SK-N-SH (cell line): ENCODE measurements around the gene UBE2K. TPM values are rescaled to one million over a fixed set of nuclear protein-coding genes. Genes with fewer than 3 reads are reported as not detected.
"Not testable (repeated sequence)": the region's sequence is repeated elsewhere in the genome, so short reads cannot be mapped to it uniquely, and the experiment has no call there.

ENCODE experiments used
- CTCF ChIA-PET: fragments of 300-600, 350-600 bp; formaldehyde crosslinking; extraction: SDS; loops from one replicate; lab custom pipeline; 2021; lab: Yijun Ruan, JAX
- POLR2A ChIA-PET: fragments of 350-600 bp; sonication (Branson Sonifier 250); formaldehyde crosslinking; extraction: SDS; loops from one replicate; lab custom pipeline; 2020; ENCODE audit warnings: antibody characterized with exemption, inconsistent platforms; lab: Yijun Ruan, JAX
- DNase-seq: peaks from one replicate; pipeline ENCODE4 v3.0.0; 2012
- H2AFZ ChIP-seq: fragments of 200-600 bp; sonication (generic); 2 replicates; pipeline ENCODE4 v1.8.1; 2016; ENCODE audit warnings: antibody characterized with exemption, mild to moderate bottlenecking, low read depth
- H3F3A ChIP-seq: fragments of 200-600 bp; sonication (generic); replicated peaks from 2 replicates; pipeline ENCODE3; 2016; ENCODE audit warnings: antibody characterized with exemption, mild to moderate bottlenecking; ENCODE audit not compliant: insufficient read depth
- H3K27ac ChIP-seq, 2 experiments: fragments of 200-500 bp in 1 of 2; fragments of 200-600 bp in 1 of 2; sonication (Bioruptor generic) in 1 of 2; sonication (generic), shearing (Covaris generic) in 1 of 2; 2 replicates each; pipeline versions ENCODE4 v1.5.1 to v1.6.1; 2014 to 2016; ENCODE audit warnings: low read depth in 2 of 2, inconsistent platforms in 1 of 2, low read length in 1 of 2, mild to moderate bottlenecking in 1 of 2, mixed read lengths in 1 of 2
- H3K27me3 ChIP-seq: fragments of 200-600 bp; sonication (generic), shearing (Covaris generic); 2 replicates; pipeline ENCODE4 v1.6.1; 2016; ENCODE audit warnings: mixed run types; ENCODE audit not compliant: insufficient read depth
- H3K36me3 ChIP-seq, 2 experiments: fragments of 200-500 bp in 1 of 2; fragments of 200-600 bp in 1 of 2; sonication (Bioruptor generic) in 1 of 2; sonication (generic) in 1 of 2; replicated peaks in 1 of 2; 2 replicates each; pipeline versions ENCODE3 to v1.5.1; 2014 to 2016; ENCODE audit warnings: low read length in 1 of 2, mild to moderate bottlenecking in 1 of 2; ENCODE audit not compliant: insufficient read depth in 2 of 2, control insufficient read depth in 1 of 2
- H3K4me1 ChIP-seq, 2 experiments: fragments of 200-500 bp in 1 of 2; fragments of 200-600 bp in 1 of 2; sonication (Bioruptor generic) in 1 of 2; sonication (generic), shearing (Covaris generic) in 1 of 2; 2 replicates each; pipeline versions ENCODE4 v1.5.1 to v1.6.1; 2014 to 2016; ENCODE audit warnings: low read depth in 1 of 2, low read length in 1 of 2, mixed run types in 1 of 2; ENCODE audit not compliant: insufficient read depth in 2 of 2, control insufficient read depth in 1 of 2
- H3K4me2 ChIP-seq: fragments of 200-600 bp; sonication (generic), shearing (Covaris generic); 2 replicates; pipeline ENCODE4 v1.6.1; 2017; ENCODE audit warnings: mixed run types
- H3K4me3 ChIP-seq, 2 experiments: fragments of 200-500 bp in 1 of 2; fragments of 200-600 bp in 1 of 2; sonication (Bioruptor generic) in 1 of 2; sonication (generic), shearing (Covaris generic) in 1 of 2; 2 replicates each; pipeline versions ENCODE4 v1.5.1 to v1.8.1; 2014 to 2016; ENCODE audit warnings: low read depth in 2 of 2, inconsistent platforms in 1 of 2, low read length in 1 of 2, mild to moderate bottlenecking in 1 of 2, mixed read lengths in 1 of 2, moderate library complexity in 1 of 2
- H3K79me2 ChIP-seq: fragments of 200-600 bp; sonication (generic); 2 replicates; pipeline ENCODE4 v1.8.1; 2017; ENCODE audit warnings: mild to moderate bottlenecking; ENCODE audit not compliant: insufficient read depth
- H3K9ac ChIP-seq: fragments of 200-600 bp; sonication (generic); 2 replicates; pipeline ENCODE4 v1.6.1; 2017; ENCODE audit warnings: mixed run types
- H3K9me2 ChIP-seq: fragments of 200-600 bp; sonication (generic); 2 replicates; pipeline ENCODE4 v1.6.1; 2017; ENCODE audit warnings: mixed run types
- H3K9me3 ChIP-seq: fragments of 200-600 bp; sonication (generic); 2 replicates; pipeline ENCODE4 v1.6.1; 2017; ENCODE audit warnings: mixed run types, mild to moderate bottlenecking, moderate library complexity
- H4K20me1 ChIP-seq: fragments of 200-600 bp; sonication (generic); 2 replicates; pipeline ENCODE4 v1.6.1; 2017; ENCODE audit warnings: mild to moderate bottlenecking, mixed run types; ENCODE audit not compliant: insufficient read depth
- CHD2 ChIP-seq: fragments of 150-350 bp; IDR thresholded peaks from 2 replicates; pipeline ENCODE4 v1.6.1; 2018; ENCODE audit warnings: low read length; ENCODE audit not compliant: partially characterized antibody
- ELF1 ChIP-seq: IDR thresholded peaks from 2 replicates; pipeline ENCODE4 v1.4.0; 2012
- GABPA ChIP-seq: IDR thresholded peaks from 2 replicates; pipeline ENCODE4 v1.4.0; 2012; ENCODE audit warnings: low read depth, mild to moderate bottlenecking
- YY1 ChIP-seq: IDR thresholded peaks from 2 replicates; pipeline ENCODE4 v1.4.0; 2012; ENCODE audit warnings: low read depth, mild to moderate bottlenecking
- WGBS: methylation state at CpG from one replicate; pipeline ENCODE4 v1.1.6; 2017; ENCODE audit warnings: low lambda C conversion rate; 5-methylcytosine and 5-hydroxymethylcytosine counted together
- polyA plus RNA-seq, 3 experiments: library from polyadenylated mRNA; depleted of rRNA; stranded (reverse); fragments of >200 nt; gene quantifications; 2 replicates each; pipeline ENCODE4 v1.2.3, GENCODE V29; 2012
- TF ChIP-seq, protein P1 (sequence below): IDR thresholded peaks from 2 replicates; pipeline ENCODE4 v1.6.1; 2012; ENCODE audit warnings: mild to moderate bottlenecking, low read depth, low read length, moderate library complexity

The UBE2K gene
- polyA plus RNA-seq, 1 of the 3 experiments (the other 2 are of a cell fraction): 102 TPM

DNA sequence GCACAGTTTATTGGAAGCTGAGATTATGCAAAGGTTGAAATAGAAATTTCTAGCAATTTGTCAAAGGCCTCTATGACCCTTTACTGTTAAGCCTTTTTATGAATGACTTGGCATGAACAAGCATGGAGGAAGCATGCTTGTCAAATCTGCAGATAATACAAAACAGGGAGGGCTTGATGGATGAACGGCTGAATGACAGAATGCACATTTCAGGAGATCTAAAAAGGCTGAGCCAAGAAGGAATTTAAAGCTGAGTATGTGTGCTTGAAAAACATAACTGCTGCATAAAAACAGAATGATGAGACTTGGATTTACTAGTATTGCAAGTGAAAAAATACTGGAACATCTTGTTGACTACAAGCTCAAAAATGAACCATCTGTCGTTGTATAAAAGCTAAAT lies 29.0 kb upstream of the UBE2K start:
- WGBS: 60% methylated on average over 2 of the region's 2 CpGs
- no peaks in the 10 kb centered on the region for H3K79me2 ChIP-seq
- H3K9me3 ChIP-seq: no peaks in the 10 kb centered on the region
- no peak overlapping the region for H3K4me3 ChIP-seq
- H3K9me2 ChIP-seq: no peaks in the 10 kb centered on the region
- H3K4me1 ChIP-seq: peaks cover 0 to 5% of the 10 kb centered on the region in 2 experiments; a peak in 1 of 4 replicates
- no peak for DNase-seq
- no peaks in the 10 kb centered on the region for H3K27me3 ChIP-seq
- TF ChIP-seq YY1 (no peak), CHD2 (no peak), ELF1 (no peak), GABPA (no peak)
- TF ChIP-seq, protein P1, sequence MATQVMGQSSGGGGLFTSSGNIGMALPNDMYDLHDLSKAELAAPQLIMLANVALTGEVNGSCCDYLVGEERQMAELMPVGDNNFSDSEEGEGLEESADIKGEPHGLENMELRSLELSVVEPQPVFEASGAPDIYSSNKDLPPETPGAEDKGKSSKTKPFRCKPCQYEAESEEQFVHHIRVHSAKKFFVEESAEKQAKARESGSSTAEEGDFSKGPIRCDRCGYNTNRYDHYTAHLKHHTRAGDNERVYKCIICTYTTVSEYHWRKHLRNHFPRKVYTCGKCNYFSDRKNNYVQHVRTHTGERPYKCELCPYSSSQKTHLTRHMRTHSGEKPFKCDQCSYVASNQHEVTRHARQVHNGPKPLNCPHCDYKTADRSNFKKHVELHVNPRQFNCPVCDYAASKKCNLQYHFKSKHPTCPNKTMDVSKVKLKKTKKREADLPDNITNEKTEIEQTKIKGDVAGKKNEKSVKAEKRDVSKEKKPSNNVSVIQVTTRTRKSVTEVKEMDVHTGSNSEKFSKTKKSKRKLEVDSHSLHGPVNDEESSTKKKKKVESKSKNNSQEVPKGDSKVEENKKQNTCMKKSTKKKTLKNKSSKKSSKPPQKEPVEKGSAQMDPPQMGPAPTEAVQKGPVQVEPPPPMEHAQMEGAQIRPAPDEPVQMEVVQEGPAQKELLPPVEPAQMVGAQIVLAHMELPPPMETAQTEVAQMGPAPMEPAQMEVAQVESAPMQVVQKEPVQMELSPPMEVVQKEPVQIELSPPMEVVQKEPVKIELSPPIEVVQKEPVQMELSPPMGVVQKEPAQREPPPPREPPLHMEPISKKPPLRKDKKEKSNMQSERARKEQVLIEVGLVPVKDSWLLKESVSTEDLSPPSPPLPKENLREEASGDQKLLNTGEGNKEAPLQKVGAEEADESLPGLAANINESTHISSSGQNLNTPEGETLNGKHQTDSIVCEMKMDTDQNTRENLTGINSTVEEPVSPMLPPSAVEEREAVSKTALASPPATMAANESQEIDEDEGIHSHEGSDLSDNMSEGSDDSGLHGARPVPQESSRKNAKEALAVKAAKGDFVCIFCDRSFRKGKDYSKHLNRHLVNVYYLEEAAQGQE: no peak
- TF ChIP-seq, all 33 proteins: peak for 0
- H3K27ac ChIP-seq: no peak overlapping the region
- no peak overlapping the region for H2AFZ ChIP-seq
- POLR2A ChIA-PET: no interaction called here
- no peaks in the 10 kb centered on the region for H3K36me3 ChIP-seq
- peaks cover 10% of the 10 kb centered on the region for H3F3A ChIP-seq
- CTCF ChIA-PET: interaction anchor here (0.7 to 1.3 kb wide), 2 partner anchors 199 to 490 kb away, joined by 3 read pairs; no protein-coding TSS in a partner anchor
- H4K20me1 ChIP-seq: no peaks in the 10 kb centered on the region
- H3K9ac ChIP-seq: no peak overlapping the region
- no peak overlapping the region for H3K4me2 ChIP-seq

DNA sequence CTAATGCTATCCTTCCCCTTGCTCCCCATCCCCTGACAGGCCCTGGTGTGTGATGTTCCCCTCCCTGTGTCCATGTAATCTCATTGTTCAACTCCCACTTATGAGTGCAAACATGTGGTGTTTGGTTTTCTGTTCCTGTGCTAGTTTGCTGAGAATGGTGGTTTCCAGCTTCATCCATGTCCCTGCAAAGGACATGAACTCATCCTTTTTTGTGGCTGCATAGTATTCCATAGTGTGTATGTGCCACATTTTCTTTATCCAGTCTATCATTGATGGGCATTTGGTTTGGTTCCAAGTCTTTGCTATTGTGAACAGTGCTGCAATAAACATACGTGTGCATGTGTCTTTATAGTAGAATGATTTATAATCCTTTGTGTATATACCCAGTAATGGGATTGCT lies 27.6 kb upstream of the UBE2K start:
- CTCF ChIA-PET: not testable (repeated sequence)

DNA sequence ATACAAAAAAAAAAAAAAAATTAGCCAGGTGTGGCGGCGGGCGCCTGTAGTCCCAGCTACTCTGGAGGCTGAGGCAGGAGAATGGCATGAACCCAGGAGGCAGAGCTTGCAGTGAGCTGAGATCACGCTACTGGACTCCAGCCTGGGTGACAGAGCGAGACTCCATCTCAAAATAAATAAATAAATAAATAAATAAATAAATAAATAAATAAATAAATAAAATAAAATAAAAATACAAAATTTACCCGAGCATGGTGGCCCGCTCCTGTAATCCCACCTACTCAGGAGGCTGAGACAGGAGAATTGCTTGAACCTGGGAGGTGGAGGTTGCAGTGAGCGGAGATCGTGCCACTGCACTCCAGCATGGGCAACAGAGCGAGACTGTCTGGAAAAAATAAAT lies 22.3 kb upstream of the UBE2K start:
- H3F3A ChIP-seq, H3K36me3 ChIP-seq, DNase-seq, CTCF ChIA-PET, POLR2A ChIA-PET, H3K4me1 ChIP-seq, H3K9ac ChIP-seq, H3K9me3 ChIP-seq, H4K20me1 ChIP-seq, H3K79me2 ChIP-seq, H3K4me2 ChIP-seq, H3K9me2 ChIP-seq, H3K4me3 ChIP-seq, H2AFZ ChIP-seq, H3K27me3 ChIP-seq, H3K27ac ChIP-seq: not testable (repeated sequence)
- WGBS: 93% methylated on average over 10 of the region's 10 CpGs

More for the DNA sequence above, 27.6 kb upstream of the UBE2K start:
- DNase-seq, H2AFZ ChIP-seq, H3K9ac ChIP-seq, H4K20me1 ChIP-seq, H3K4me2 ChIP-seq, H3K27ac ChIP-seq, H3K9me3 ChIP-seq, H3K27me3 ChIP-seq, H3K4me1 ChIP-seq, H3K36me3 ChIP-seq, H3K4me3 ChIP-seq, H3K9me2 ChIP-seq, H3F3A ChIP-seq, POLR2A ChIA-PET, H3K79me2 ChIP-seq: not testable (repeated sequence)
- 78% methylated on average over 1 of the region's 1 CpG for WGBS

DNA sequence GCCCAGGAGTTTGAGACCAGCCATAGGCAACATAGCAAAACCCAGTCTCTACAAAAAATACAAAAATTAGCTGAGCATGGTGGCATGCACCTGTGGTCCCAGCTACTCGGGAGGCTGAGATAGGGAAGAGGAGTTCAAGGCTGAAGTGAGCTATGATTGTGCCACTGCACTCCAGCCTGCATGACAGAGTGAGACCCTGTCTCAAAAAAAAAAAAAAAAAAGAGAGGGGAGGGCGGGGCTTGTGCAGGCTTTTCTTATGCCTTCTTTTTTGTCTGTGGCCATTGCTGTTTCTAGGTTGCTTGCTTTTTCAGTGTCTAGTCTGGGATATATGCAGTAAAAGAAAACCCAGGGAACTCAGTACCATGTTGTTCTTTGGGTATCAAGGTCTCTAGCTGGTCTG lies 16.9 kb upstream of the UBE2K start:
- H3K27ac ChIP-seq, POLR2A ChIA-PET, H3K9me2 ChIP-seq, H3K79me2 ChIP-seq, H2AFZ ChIP-seq, H3K9me3 ChIP-seq, DNase-seq, CTCF ChIA-PET, H3K4me1 ChIP-seq, H3K4me2 ChIP-seq, H3K9ac ChIP-seq, H3K4me3 ChIP-seq, H3K27me3 ChIP-seq, H3K36me3 ChIP-seq, H4K20me1 ChIP-seq, H3F3A ChIP-seq: not testable (repeated sequence)
- WGBS: 91% methylated on average over 2 of the region's 2 CpGs
